B cell (primary cell): ENCODE measurements around the gene LAP3.

ENCODE experiments used
- CTCF ChIP-seq: fragments of 200-600 bp; IDR thresholded peaks from one replicate; pipeline ENCODE4 v1.8.0; 2022; ENCODE audit warnings: antibody characterized with exemption, mild to moderate bottlenecking
- EZH2 ChIP-seq: IDR thresholded peaks from 2 replicates; pipeline ENCODE4 v1.6.1; 2012; ENCODE audit warnings: borderline replicate concordance, low read depth, mild to moderate bottlenecking, moderate library complexity, low read length; ENCODE audit not compliant: insufficient read depth, poor library complexity, severe bottlenecking

GRCh38 chr4:17639136-17639535 is 62.1 kb downstream of the LAP3 start:
- TF ChIP-seq CTCF (no peak), EZH2 (no peak)
